ENCODE results near the gene GPRIN1.
"Not testable (repeated sequence)": the region's sequence is repeated elsewhere in the genome, so short reads cannot be mapped to it uniquely, and the experiment has no call there.

The GPRIN1 gene

DNA sequence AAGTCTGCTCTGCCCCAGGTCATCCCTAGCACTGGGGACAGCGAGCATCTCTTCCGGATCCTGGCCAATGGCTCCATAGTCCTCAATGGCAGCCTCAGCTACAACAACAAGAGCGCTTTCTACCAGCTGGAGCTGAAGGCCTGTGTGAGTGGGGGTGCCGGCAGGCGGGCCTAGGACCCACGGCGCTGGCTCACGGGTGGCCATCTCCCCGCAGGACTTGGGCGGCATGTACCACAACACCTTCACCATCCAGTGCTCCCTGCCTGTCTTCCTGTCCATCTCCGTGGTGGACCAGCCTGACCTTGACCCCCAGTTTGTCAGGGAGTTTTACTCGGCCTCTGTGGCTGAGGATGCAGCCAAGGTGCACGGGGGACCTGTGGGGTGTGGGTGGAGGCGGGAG, 34.9 kb downstream of the GPRIN1 start:
- no peak for DNase-seq (ENCODE audit: low read depth in 2 of 3, low spot score in 1 of 3)

DNA sequence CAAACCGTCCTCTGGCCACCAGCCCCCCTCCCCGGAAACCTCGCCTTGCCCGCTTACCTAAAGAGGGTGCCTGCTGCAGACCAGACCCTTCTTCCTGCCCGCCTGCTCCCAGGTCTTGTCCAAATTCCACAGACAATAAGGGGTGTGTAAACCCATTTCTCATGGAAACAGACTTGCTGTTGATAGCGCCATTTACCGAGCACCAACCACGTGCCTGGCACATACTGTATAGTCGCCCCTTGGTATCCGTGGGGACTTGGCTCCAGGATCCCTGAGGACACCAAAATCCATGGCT, 35.7 kb downstream of the GPRIN1 start:
- no peak for DNase-seq (ENCODE audit: low read depth in 2 of 3, low spot score in 1 of 3)

DNA sequence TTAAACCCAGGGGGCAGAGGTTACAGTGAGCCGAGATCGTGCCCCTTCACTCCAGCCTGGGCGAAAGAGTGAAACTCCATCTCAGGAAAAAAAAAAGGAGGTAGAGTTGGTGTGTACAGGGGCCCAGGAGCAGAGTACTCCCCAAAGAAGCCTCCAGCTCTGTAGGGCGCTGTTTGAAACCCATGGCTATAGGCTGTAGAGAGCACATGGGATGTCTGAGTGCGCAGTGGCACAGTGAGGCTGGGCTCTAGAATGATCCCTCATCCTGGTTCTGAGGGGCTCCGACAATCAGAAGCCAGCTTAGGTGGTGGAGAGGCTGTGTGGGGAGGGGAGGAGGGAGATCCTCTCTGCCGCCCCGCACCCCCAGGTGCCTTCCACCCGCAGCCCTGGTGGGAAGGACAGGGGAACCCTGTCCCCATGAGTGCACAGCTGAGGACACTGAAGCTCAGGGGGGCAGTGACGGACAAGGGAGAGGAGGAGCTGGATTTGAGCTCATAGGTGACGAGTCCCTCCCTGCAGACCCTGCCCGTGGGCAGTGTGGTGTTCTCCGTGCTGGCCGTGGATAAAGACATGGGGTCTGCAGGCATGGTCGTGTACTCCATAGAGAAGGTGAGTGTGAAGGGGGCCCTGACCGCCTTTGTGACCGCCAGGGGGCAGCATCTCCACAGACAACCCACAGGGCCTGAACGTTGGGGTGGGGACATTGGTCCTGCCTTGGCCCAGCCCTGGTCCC, 36.2 kb downstream of the GPRIN1 start:
- peak; percentile 50 to 80 (median 69) for DNase-seq (ENCODE audit: low read depth in 2 of 3, low spot score in 1 of 3)

DNA sequence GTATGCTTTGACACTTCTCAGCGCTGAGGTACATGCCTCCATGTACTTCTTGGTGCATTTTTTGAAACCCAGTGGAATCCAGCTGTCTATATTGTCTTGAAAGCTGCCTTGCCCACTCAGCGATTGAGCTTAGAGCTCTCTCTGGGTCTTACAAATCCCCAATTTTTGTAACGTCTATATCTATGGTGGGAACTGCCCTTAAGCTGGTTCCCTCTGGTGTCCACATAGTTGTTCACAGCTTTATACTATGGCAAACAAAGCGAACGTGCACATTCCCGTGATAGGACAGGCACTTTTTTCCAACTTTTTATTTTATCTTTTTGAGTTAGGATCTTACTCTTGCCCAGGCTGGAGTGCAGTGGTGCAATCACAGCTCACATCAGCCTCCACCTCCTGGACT, 39.9 kb downstream of the GPRIN1 start:
- DNase-seq (ENCODE audit: low read depth in 2 of 3, low spot score in 1 of 3), result no peak

DNA sequence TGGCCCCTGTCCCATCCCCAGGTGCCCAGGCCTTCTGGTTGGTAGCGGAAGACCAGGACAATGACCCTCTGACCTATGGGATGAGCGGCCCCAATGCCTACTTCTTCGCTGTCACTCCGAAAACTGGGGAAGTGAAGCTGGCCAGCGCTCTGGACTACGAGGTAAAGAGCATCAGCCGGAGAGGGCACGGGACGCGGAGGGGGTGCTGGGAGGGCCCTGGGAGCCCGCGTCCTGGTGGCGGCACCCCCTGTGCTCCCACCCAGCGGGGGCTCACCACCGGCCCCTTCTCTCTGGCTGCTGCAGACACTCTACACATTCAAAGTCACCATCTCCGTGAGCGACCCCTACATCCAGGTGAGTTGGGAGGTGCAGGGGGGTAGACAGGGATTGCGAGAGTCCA, 41.3 kb downstream of the GPRIN1 start:
- no peak for DNase-seq (ENCODE audit: low read depth in 2 of 3, low spot score in 1 of 3)

DNA sequence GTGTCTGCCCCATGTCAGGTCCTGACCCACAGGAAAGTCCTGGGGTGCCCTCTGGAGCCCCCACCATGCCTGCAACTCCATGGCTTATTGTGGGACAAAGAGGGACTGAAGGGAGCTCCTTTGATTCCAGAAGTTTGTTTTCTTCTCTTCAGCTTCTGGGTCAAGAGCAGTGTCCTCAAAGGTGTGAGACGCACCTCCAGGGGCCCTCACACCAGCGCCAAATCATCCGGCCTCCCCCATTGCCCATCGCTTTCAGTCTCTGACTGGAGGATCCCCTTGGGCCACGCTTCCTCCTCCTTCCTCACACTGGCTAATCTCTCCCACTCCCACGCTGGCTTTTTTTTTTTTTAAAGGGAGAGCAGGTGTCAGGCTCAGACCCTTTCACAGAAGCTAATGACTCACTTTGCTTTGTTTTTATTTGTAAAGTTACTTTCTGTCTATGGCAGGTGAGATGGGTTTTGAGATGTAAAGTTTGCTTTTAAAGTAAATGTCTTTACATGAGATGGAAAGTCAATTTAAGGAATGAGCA, 44.1 kb downstream of the GPRIN1 start:
- DNase-seq (ENCODE audit: low read depth in 2 of 3, low spot score in 1 of 3), result no peak

DNA sequence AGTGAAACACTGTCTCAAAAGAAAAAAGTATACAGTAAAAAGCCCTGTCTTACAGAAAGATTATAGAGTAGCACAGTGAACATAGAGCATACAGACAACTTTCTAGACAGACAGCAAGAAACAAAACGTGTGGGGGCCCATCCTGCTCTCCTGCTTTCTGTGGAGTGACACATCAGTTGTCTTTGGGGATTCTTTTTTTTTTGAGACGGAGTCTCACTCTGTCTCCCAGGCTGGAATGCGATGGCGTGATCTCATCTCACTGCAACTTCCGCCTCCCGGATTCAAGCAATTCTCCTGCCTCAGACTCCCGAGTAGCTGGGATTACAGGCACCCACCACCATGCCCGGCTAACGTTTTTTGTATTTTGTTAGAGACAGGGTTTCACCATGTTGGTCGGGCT, 46.0 kb downstream of the GPRIN1 start:
- no peak for DNase-seq (ENCODE audit: low read depth in 2 of 3, low spot score in 1 of 3)

DNA sequence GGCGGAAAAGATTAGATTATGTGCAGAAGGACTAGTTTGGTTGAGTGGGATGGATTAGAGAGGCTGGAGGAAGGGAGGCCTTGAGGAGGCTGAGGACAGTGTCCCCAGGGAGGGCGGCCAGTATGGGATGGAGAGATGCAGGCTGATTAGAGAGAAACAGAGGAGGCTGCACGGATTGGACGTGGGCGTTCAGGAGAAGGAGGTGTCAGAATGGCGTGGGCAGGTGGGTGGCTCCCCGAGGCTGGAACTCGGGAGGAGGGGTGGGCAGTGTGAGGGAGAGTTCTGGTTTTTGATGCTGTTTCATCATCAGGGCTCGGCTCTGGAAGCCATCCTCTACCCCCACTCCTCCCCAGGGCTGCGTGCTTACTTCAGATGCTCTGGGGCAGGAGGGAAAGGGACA, 47.8 kb downstream of the GPRIN1 start:
- no peak for DNase-seq (ENCODE audit: low read depth in 2 of 3, low spot score in 1 of 3)

DNA sequence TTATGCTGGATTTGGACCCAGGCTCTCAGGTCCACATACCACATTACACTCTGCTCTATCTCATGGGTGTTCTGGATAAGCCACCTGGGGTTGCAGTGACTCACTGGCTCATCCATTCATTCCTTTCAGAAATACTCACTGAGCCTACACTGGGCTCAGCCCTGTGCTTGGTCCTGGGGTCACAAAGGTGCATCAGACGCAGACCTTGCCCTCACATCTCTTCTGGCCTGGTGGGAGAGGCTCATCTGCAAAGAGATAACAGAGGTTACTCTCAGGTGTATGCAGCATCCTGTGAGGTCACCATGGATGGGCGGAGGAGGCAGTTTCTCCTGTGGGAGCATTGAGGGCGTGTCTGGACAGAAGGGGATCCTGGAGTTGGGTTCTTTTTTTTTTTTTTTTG, 48.7 kb downstream of the GPRIN1 start:
- no peak for DNase-seq (ENCODE audit: low read depth in 2 of 3, low spot score in 1 of 3)

DNA sequence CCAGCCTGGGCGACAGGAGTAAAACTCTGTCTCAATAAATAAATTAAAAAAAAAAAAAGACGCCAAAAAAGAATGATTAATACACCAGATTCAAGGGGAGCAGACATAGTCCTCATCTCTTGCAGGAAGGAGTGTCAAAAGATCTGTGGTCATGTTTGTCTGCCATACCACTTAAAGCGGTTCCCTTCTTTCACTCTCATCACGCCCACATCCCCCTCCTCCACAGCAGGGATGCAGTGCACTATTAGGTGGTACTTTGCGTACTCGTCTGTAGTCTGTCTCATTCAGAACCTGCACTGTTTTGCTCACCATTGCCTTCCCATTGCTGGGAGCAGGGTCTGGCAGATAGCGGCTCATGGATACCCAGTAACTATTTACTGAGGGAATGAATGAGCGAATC, 49.6 kb downstream of the GPRIN1 start:
- no peak for DNase-seq (ENCODE audit: low read depth in 2 of 3, low spot score in 1 of 3)

DNA sequence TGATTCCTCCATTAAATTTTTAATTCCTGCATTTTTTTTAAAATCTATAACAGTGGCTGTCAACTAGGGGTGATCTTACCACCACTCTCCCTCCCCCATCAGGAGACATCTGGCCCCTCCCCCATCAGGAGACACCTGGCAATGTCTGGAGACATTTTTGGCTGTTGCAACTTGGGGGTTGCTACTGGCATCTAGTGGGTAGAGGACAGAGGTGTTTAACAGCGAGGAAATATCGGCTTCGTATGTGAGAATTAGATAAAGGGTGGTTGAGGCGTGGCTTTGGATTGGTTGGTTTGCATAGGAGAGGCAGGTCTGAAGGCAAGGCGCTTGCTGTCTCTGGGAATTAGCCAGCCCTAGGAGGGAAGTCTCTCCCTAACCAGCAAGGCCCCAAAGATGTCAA, 50.3 kb downstream of the GPRIN1 start:
- DNase-seq (ENCODE audit: low read depth in 2 of 3, low spot score in 1 of 3), result no peak

DNA sequence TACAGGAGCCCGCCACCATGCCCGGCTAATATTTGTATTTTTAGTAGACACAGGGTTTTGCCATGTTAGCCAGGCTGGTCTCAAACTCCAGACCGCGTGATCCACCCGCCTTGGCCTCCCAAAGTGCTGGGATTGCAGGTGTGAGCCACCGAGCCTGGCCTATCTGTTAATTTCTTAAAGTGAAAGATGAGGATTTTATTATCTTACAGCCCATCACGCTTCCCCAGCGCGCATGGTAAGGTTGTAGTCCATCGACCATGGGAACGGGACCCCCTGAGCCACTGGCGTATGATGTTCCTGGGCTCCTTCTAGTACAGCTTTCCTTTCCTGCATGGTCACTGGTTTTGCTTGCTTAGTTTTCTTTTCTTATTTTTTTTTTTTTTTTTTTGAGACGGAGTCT, 52.1 kb downstream of the GPRIN1 start:
- DNase-seq (ENCODE audit: low read depth in 2 of 3, low spot score in 1 of 3), result no peak

DNA sequence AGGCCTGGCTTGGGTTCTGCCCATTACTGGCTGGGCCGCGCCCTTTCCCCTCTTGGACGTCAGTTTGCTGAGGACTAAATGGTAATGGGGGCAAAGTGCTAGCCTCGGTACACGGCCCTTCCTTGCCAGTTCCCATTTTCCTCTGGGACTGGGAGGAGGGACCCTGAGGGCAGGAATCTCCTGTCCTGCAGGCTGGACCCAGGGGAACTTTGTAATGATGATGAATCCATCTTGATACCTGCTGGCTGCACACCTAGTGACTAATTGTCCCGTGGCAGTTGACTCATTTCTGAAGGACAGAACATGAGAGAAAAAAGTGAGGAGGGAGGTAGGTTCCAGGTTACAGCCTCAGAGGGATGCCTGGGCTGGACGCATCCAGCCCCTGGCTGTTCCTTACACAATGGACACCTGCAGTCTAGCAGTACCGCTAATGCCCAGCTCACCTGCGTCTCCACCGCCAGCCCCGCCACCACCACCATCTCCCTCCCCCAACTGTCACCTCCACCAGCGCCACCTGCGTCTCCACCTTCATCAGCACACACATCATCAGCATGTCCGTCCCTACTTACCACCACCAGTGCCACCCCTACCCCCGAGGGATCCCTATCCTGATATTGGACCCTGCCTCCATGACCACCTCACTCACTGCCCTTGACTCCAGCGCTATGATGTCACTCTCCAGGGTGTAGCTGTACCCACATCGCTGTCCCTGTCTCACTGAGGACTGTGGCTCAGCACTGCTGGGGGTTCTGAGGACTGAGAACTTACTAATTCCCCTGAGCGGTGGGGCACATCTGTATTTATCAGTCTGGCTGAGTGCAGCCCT, 56.5 kb downstream of the GPRIN1 start:
- DNase-seq (ENCODE audit: low read depth in 2 of 3, low spot score in 1 of 3), result no peak

DNA sequence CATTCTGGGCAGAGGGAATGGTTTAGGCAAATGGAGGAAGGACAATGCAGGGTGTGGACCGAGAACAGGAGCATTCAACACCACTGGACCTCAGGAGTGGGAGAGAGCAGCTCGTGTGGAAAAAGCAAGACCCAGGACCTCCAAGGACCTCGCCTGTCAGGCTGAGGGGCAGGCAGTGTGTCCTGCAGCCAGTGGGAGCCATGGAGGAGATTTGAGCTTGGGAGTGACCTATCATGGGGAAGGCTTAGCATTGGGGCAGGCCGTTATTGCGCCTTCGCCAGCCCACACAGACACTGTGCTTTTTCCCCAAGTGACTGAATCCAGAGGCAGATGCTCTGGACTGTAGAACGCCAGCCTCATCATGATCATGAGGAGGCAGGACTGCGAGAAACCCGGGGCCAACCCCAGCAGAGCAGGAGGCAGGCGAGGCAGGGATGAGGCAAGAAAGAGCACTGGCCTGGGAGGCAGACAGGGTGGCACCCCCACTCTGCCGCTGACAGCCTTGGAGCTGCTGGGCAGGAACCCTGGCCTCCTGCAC, 57.6 kb downstream of the GPRIN1 start:
- DNase-seq (ENCODE audit: low read depth in 2 of 3, low spot score in 1 of 3), result no peak

DNA sequence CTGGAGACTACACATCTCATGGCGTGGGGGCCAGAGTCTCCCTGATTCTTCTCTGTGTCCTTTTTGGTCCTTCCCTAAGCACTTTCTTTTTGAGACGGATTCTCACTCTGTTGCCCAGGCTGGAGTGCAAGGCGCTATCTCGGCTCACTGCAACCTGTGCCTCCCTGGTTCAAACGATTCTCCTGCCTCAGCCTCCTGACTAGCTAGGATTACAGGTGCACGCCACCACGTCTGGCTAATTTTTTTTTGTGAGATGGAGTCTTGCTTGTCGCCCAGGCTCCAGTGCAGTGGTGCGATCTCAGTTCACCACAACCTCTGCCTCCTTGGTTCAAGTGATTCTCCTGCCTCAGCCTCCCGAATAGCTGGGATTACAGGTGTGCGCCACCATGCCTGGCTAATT, 59.0 kb downstream of the GPRIN1 start:
- DNase-seq (ENCODE audit: low read depth in 2 of 3, low spot score in 1 of 3), result not testable (repeated sequence)

DNA sequence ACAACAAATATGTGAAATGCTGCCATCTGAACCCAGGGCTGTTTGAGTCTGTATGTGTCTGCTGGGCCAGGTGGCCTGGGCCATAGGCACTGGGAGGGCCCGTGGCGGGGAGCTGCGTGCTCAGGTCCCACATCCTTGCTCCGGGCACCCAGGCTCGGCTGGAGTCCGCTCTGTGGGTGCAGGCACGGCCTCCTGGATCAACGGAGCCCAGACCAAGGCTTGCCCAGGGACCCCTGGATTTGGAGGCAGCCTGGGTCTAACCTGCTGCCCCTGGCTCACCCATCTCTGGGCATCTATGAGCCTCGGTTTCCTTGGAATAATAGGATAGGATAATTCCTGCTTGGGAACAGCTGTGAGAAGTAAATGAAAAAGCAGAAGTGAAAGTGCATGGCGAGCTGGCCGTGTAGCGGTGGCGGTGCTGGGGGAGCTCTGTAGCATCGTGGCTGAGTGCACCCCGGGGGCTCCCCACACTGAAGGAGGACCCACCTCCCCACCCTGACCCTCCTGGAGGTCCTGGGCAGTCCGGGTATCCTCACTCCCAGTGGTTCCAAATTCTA, 59.6 kb downstream of the GPRIN1 start:
- no peak for DNase-seq (ENCODE audit: low read depth in 2 of 3, low spot score in 1 of 3)

DNA sequence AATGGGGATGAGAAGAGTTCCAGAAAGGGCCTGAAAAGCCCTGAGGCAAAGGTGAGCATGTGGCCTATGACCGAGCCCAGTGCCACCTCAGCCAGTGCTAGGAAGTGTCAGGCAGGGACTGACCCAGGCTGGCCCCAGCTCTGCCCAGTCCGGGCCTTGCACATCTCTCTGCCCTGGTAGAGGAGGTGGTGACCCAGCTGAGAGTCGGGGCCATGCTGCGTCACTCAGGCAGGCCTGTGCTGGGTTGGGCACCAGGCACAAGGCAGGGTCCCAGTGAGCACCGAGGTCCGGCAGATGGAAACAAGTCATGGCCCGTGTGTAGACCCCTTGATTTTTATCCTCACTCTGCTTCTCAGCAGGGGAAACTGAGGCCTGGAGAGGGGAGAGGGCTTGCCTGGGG, 60.1 kb downstream of the GPRIN1 start:
- DNase-seq (ENCODE audit: low read depth in 2 of 3, low spot score in 1 of 3), result no peak

DNA sequence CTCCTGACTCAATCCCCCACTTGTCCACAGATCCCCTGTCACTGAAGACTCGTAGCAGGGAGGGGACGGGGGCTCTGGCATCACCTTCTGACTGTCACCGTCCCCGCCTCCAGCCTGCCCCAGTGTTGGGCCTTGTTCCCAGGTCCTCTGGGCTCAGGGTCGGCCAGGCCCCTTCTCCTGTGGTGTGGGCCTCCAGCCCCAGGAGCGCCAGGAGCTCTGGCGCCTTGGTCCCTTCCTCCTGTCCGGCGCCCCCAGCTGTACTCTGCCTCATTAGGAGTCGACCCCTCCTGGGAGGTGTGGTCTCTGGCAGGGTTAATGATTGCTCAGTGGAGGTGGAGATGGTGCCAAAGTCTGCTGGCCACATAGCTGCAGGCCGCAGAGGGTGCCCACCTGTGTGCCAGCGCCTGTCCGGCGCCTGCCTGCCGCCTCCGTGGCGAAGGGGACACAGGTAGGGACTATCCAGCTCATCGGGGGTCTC, 61.0 kb downstream of the GPRIN1 start, which contains the start of gene CDHR2:
TSS of gene CDHR2 (plus strand) at position 376 of the 478 bp plus-strand sequence. CDS start 16,011 bp downstream, outside the sequence.
- DNase-seq (ENCODE audit: low read depth in 2 of 3, low spot score in 1 of 3), result no peak

DNA sequence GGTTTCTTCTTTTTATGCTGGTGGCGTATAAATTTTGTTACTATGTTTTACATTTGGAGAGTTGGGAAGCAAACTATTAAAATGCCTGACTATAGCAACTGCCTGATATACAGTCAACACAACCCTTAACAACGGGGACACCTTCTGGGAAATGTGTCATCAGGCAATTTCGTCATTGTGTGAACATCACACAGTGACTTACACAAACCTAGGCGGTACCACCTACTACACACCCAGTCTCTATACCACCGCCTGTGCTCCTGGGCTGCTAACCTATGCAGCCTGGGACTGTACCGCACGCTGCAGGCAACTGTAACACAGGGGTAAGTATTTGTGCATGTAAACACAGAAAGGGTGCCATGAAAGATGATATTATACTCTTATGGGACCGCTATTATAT, 62.2 kb downstream of the GPRIN1 start:
- DNase-seq (ENCODE audit: low read depth in 2 of 3, low spot score in 1 of 3), result no peak
